ENCODE data around the gene PAWR.
"Not testable (repeated sequence)": the region's sequence is repeated elsewhere in the genome, so short reads cannot be mapped to it uniquely, and the experiment has no call there.

PAWR gene

DNA sequence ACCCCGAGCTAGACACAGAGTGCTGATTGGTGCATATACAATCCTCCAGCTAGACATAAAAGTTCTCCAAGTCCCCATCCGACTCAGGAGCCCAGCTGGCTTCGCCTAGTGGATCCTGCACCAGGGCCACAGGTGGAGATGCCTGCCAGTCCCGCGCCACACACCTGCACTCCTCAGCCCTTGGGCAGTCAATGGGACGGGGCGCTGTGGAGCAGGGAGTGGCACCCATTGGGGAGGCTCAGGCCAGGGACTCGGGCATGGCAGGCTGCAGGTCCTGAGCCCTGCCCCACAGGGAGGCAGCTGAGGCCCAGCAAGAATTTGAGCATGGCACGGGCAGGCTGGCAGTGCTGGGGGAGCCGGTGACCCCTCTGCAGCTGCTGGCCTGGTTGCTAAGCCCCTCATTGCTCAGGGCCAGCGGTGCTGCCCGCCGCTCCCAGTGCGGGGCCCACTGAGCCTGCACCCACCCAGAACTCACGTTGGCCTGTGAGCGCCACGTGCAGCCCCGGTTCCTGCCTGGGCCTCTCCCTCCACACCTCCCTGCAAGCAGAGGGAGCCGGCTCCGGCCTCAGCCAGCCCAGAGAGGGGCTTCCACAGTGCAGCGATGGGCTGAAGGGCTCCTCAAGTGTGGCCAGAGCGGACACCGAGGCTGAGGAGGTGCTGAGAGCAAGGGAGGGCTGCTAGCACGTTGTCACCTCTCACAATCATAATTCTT, 136.7 kb downstream of the PAWR start:
- in situ Hi-C loops (cut with MboI; ENCODE audit: low sequenced_read_pairs), result no loop called here

GRCh38 chr12:79552192-79552591, 138.6 kb downstream of the PAWR start:
- in situ Hi-C loops (cut with MboI; ENCODE audit: low sequenced_read_pairs), result no loop called here

DNA sequence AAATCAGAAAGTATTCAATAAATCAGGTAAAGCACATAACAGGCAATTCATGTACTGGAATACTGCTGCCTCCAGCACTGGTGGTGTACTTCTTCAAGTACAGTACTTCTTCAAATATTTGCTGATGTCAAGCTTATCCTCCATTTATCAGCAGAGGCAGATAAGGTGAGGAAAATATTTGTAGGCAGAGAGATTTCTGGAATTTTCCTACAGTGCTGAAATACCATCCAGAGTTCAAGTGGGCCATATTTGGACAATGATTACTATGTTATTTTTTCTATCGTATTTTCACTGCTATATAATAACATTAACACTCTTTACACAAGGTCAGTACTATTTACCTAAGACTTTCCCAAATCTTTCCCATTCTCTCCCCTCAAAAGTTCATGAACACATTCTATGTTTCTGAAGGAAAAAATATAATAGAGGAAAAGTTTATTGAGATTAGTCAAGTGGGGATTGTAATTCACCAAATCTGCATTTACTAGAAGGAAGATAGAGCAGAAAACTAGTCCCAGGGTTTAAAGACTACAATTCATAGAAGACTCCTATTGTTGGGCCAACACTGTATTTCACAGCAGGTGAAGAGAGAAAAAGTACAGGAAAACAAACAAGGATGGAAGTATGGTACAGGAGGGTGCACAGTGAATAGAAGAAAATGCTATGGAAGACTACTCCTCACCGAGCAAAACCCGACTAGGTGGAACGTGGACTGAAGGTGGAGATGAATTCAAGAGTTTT, 141.1 kb downstream of the PAWR start:
- in situ Hi-C loops (cut with MboI; ENCODE audit: low sequenced_read_pairs), result no loop called here

DNA sequence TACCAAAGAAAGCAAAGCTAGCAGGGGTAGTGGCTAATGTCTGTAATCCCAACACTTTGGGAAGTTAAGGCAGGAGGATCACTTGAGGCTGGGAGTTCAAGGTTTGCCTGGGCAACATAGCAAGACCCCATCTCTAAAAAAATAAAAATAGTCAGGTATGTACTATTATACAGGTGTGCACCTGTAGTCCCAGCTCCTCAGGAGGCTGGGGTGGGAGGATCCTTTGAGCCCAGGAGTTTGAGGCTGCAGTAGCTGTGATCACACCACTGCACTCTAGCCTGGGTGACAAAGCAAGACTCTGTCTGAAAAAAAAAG, 142.2 kb downstream of the PAWR start:
- in situ Hi-C loops (cut with MboI; ENCODE audit: low sequenced_read_pairs), result no loop called here

DNA sequence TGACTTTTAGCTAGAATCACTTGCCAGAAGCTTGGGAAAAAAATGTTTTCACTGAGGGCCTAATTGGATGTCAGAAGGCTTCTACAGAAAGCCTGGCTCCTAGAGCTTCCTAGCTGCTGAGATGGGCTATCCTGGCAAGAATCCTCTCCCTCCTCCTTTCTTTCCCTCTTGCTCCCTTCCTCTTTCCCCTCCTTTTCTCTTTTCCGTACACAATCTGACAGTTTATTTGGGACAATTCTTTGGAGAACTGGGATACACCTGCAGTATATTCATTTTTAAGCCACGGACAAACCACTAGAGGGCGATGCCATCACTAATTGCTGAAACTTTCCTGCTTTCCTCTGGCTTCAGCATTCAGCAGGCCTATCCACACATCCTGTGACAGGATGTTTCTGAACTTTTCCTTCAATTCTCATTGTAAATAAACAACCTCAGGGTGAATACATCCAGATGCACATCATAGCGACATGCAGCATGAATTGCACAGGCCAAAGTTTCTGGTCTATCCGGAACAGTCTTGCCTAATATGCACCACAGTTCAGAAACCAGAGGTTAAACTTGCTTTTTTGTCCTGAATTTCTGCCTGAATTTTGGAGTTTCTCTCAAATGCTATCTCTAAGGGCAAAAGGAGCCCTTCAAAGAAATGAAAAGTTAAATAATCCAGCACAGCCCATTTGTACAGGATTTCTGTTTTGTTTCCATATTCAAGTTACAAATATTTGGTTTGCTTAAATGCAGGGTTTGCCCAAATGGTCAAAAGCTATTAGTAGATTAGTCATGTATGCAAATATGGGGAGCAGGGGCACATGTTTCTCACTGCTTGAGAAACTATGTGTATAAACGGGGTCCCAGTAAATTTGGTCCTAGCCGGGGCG, 142.8 kb downstream of the PAWR start:
- in situ Hi-C loops (cut with MboI; ENCODE audit: low sequenced_read_pairs), result no loop called here

- in situ Hi-C loops (cut with MboI; ENCODE audit: low sequenced_read_pairs), result no loop called here
Measured at GRCh38 chr12:79547044-79547734, 143.6 kb downstream of the PAWR start.

GRCh38 chr12:79546466-79547043, 144.2 kb downstream of the PAWR start:
- in situ Hi-C loops (cut with MboI; ENCODE audit: low sequenced_read_pairs), result no loop called here

GRCh38 chr12:79544439-79544838, 146.3 kb downstream of the PAWR start:
- in situ Hi-C loops (cut with MboI; ENCODE audit: low sequenced_read_pairs), result not testable (repeated sequence)

DNA sequence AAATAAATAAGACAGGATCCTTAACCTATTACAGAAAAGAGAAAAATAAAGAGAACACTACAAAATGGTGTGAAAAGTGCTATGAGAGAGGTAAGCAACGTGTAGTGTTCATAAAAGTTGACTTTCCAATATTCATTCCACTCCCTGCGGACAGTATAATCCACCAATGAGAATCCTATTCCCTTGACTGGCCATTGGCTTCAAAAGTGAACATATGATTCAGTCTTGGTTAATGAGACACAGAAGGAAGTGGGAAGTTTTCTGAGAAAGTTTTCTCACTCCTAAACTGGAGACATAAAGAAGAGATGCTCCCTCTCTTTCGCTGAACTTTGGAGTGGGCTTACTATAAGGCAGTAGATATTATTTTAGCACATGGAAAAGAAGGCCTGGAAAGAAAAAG, 153.1 kb downstream of the PAWR start:
- in situ Hi-C loops (cut with MboI; ENCODE audit: low sequenced_read_pairs), result no loop called here

DNA sequence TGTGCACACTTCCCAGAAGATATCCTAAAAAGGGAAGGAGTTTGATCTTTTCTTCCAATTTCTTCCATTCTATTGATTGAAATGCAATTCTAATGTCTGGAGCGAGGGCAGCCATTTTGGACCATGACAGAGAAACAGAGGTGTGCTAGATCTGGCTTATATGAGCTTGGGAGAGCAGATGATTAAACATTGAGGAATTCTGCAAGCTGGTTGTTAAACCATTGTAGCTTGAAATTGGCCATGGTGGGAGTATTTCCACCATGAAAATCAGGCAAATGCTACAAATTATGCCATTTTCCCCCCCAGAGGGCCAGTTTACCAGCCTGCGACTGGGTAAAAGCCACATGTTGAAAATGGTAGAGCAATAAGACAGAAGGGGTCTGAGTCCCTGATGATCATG, 155.0 kb downstream of the PAWR start:
- in situ Hi-C loops (cut with MboI; ENCODE audit: low sequenced_read_pairs), result no loop called here
